ENCODE data around the gene SAPCD2.

GRCh38 chr9:137073992-137074399 lies 3.6 kb upstream of the SAPCD2 start:
- TF ChIP-seq, protein P1, sequence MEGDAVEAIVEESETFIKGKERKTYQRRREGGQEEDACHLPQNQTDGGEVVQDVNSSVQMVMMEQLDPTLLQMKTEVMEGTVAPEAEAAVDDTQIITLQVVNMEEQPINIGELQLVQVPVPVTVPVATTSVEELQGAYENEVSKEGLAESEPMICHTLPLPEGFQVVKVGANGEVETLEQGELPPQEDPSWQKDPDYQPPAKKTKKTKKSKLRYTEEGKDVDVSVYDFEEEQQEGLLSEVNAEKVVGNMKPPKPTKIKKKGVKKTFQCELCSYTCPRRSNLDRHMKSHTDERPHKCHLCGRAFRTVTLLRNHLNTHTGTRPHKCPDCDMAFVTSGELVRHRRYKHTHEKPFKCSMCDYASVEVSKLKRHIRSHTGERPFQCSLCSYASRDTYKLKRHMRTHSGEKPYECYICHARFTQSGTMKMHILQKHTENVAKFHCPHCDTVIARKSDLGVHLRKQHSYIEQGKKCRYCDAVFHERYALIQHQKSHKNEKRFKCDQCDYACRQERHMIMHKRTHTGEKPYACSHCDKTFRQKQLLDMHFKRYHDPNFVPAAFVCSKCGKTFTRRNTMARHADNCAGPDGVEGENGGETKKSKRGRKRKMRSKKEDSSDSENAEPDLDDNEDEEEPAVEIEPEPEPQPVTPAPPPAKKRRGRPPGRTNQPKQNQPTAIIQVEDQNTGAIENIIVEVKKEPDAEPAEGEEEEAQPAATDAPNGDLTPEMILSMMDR (IDR thresholded peaks at IDR 0.05), result no peak
- TF ChIP-seq POLR2A (IDR thresholded peaks at IDR 0.05), result no peak

Data from right lobe of liver (tissue), 4 donors.